Upper lobe of right lung (tissue), 1 donor: ENCODE measurements around the gene WIZ. TPM values are rescaled to one million over a fixed set of nuclear protein-coding genes. Genes with fewer than 3 reads are reported as not detected.
A peak's percentile ranks its signal among the peaks of the same experiment; 100 is the strongest.

Experiments
- ATAC-seq: fragments of 200-7000 bp; cut with Tn5 transposase; one replicate; pipeline ENCODE4 v1.9.1; 2020; ENCODE audit warnings: mild to moderate bottlenecking, moderate library complexity
- DNase-seq: peaks from one replicate; pipeline ENCODE4 v3.0.0-alpha.2; 2020
- H3K27ac ChIP-seq: fragments of 200-600 bp; one replicate; pipeline ENCODE4 v1.8.0; 2022
- H3K27me3 ChIP-seq: fragments of 200-600 bp; one replicate; pipeline ENCODE4 v1.8.0; 2022; ENCODE audit warnings: mild to moderate bottlenecking
- H3K36me3 ChIP-seq: fragments of 200-600 bp; one replicate; pipeline ENCODE4 v1.8.0; 2022
- H3K4me1 ChIP-seq: fragments of 200-600 bp; one replicate; pipeline ENCODE4 v1.8.0; 2022
- H3K4me3 ChIP-seq: fragments of 200-600 bp; one replicate; pipeline ENCODE4 v1.8.0; 2022; ENCODE audit warnings: mild to moderate bottlenecking
- H3K9me3 ChIP-seq: fragments of 200-600 bp; one replicate; pipeline ENCODE4 v1.8.0; 2022
- CTCF ChIP-seq: fragments of 200-600 bp; IDR thresholded peaks from one replicate; pipeline ENCODE4 v1.8.0; 2022; ENCODE audit warnings: antibody characterized with exemption
- intact Hi-C: fragments of 100-400 bp; cut with DNase I; formaldehyde crosslinking; loops from one replicate; pipeline ENCODE4 v1.11.0; 2022
- total RNA-seq: library from RNA; stranded (reverse); fragmentation: NEBNext Ultra II Directional; extraction: Animal tissue kit (Norgen Biotek cat#: 25700); gene quantifications from one replicate; pipeline ENCODE4 v1.2.1, GENCODE V29; 2021
- donor health status: DM: no; HTN: yes; CAD: no; lungs with severe emphysema.

Gene WIZ
- total RNA-seq, 1 donor from 2014 or later = 30.9 TPM

- peaks cover 8% of the 10 kb centered on the region for H3K4me1 ChIP-seq
- no peak for ATAC-seq
- no peak for TF ChIP-seq CTCF
- H3K4me3 ChIP-seq = no peak overlapping the region
- intact Hi-C loops = no loop called here
- H3K27me3 ChIP-seq = no peaks in the 10 kb centered on the region
- H3K9me3 ChIP-seq = no peaks in the 10 kb centered on the region
- H3K36me3 ChIP-seq = peaks cover 51% of the 10 kb centered on the region
- H3K27ac ChIP-seq = peak overlapping the region; percentile 51
- DNase-seq = no peak
These were observed 27.3 kb downstream of the WIZ start for GRCh38 chr19:15422296-15423075.

DNA sequence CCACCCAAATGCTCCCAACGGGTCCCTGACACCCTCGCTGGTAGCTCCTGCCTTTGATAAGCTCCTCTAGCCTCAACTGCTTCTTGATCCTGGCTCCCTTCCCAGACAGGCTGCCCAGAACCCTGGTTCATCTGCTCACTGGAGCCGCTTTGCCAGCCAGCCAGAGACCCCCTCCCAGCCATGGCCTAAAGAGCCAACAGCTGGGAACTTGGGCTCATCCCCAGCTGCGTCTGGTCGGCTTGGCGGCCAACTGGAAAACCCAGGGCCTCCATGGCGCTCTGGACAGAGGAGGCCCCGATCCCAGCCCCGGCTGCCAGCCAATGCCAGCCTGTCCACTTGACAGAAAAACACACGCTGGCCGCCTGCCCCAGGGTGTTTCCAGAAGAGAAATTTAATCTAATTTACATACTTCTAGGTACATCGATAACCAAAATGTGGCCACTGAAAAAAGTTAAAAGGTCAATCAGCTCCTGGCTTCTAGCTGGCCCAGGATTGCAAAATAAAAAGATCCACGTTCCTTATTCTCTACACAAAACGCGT, 28.0 kb downstream of the WIZ start:
- peak overlapping the region; percentile 51 for H3K27ac ChIP-seq
- no peak for ATAC-seq
- peaks cover 45% of the 10 kb centered on the region for H3K36me3 ChIP-seq
- no peak overlapping the region for H3K4me3 ChIP-seq
- TF ChIP-seq CTCF = no peak
- peaks cover 15% of the 10 kb centered on the region for H3K4me1 ChIP-seq
- intact Hi-C loops = no loop called here
- H3K27me3 ChIP-seq = no peaks in the 10 kb centered on the region
- no peak for DNase-seq
- no peaks in the 10 kb centered on the region for H3K9me3 ChIP-seq

- ATAC-seq = no peak
- no peak for TF ChIP-seq CTCF
- no peak overlapping the region for H3K4me3 ChIP-seq
- no peak for DNase-seq
- peak overlapping the region; percentile 51 for H3K27ac ChIP-seq
- intact Hi-C loops = no loop called here
- H3K36me3 ChIP-seq = peaks cover 39% of the 10 kb centered on the region
- no peaks in the 10 kb centered on the region for H3K9me3 ChIP-seq
- peaks cover 21% of the 10 kb centered on the region for H3K4me1 ChIP-seq
- no peaks in the 10 kb centered on the region for H3K27me3 ChIP-seq
These were observed 28.5 kb downstream of the WIZ start for GRCh38 chr19:15421136-15421695.

GRCh38 chr19:15419413-15420025, 30.2 kb downstream of the WIZ start:
- no peak for DNase-seq
- no peak for TF ChIP-seq CTCF
- no peak for ATAC-seq
- peak overlapping the region; percentile 100 for H3K4me3 ChIP-seq
- H3K27ac ChIP-seq = no peak overlapping the region
- peaks cover 24% of the 10 kb centered on the region for H3K4me1 ChIP-seq
- no peaks in the 10 kb centered on the region for H3K9me3 ChIP-seq
- intact Hi-C loops = no loop called here
- H3K36me3 ChIP-seq = peaks cover 30% of the 10 kb centered on the region
- H3K27me3 ChIP-seq = no peaks in the 10 kb centered on the region

GRCh38 chr19:15418579-15419412, 31.0 kb downstream of the WIZ start, which contains the start of gene AKAP8L:
Gene AKAP8L (minus strand): TSS chr19:15418988. CDS start chr19:15418923, 65 bp downstream.
- H3K4me3 ChIP-seq = peak within 1 kb of the TSS; percentile 100
- DNase-seq (peak; percentile 98), ATAC-seq (peak; percentile 98)
- intact Hi-C loops = no loop called here
- peak within 1 kb of the TSS; percentile 91 for H3K27ac ChIP-seq
- H3K36me3 ChIP-seq = peaks cover 23% of the 10 kb centered on the region
- no peaks in the 10 kb centered on the region for H3K27me3 ChIP-seq
- no peaks in the 10 kb centered on the region for H3K9me3 ChIP-seq
- H3K4me1 ChIP-seq = peaks cover 30% of the 10 kb centered on the region
- TF ChIP-seq CTCF = peak; percentile 71
